Testis (tissue), 3 donors: ENCODE data around the gene CNPY4. TPM values are rescaled to one million over a fixed set of nuclear protein-coding genes. Genes with fewer than 3 reads are reported as not detected.

Experiments
- DNase-seq: peaks from one replicate; pipeline ENCODE4 v3.0.0-alpha.2; 2019
- H3K27ac ChIP-seq, 2 donors: fragments of 200-600 bp; sonication (generic); one replicate each; pipeline ENCODE4 v1.5.1; 2019
- H3K27me3 ChIP-seq: fragments of 200-600 bp; sonication (generic); one replicate; pipeline ENCODE4 v1.5.1; 2019
- H3K36me3 ChIP-seq: fragments of 200-600 bp; sonication (generic); one replicate; pipeline ENCODE4 v1.5.1; 2017; ENCODE audit warnings: low read depth; ENCODE audit errors: missing control alignments
- H3K4me1 ChIP-seq: fragments of 200-600 bp; sonication (generic); one replicate; pipeline ENCODE4 v1.5.1; 2019
- H3K4me3 ChIP-seq, 2 donors: fragments of 200-600 bp; sonication (generic); one replicate each; pipeline ENCODE4 v1.5.1; 2017 to 2019
- H3K9me3 ChIP-seq: fragments of 200-600 bp; sonication (generic); one replicate; pipeline ENCODE4 v1.5.1; 2017
- POLR2A ChIP-seq: fragments of 450-650 bp; IDR thresholded peaks from one replicate; pipeline ENCODE4 v1.6.1; 2017; ENCODE audit warnings: antibody characterized with exemption, mild to moderate bottlenecking, moderate library complexity
- WGBS, 2 donors: methylation state at CpG; one replicate each; pipeline ENCODE4 v1.1.5; 2018; 5-methylcytosine and 5-hydroxymethylcytosine counted together
- intact Hi-C: fragments of 100-400 bp; cut with DNase I; formaldehyde crosslinking; loops from one replicate; pipeline ENCODE4 v1.15.1; 2023; ENCODE audit warnings: low total_unique reads
- polyA plus RNA-seq: library from polyadenylated mRNA; stranded (reverse); fragments of 350-450 nt; fragmentation: Illumina TruSeq; extraction: RNeasy Lipid Tissue Mini Kit (QIAGEN cat#74804); gene quantifications from one replicate; pipeline ENCODE4 v1.2.3, GENCODE V29; 2014; ENCODE audit warnings: low read depth, low replicate concordance; ENCODE audit not compliant: insufficient read depth
- total RNA-seq, 2 donors: library from RNA; depleted of rRNA; stranded (reverse); fragments of >200 nt; gene quantifications; one replicate each; pipeline ENCODE4 v1.2.3, GENCODE V29; 2016
- TF ChIP-seq, protein P1 (sequence below), 3 experiments: fragments of 450-650 bp in 2 of 3; fragments of 200-600 bp in 1 of 3; sonication (generic) in 1 of 3; IDR thresholded peaks; one replicate each; pipeline ENCODE4 v1.5.1; 2016 to 2019; ENCODE audit warnings: antibody characterized with exemption in 3 of 3, mild to moderate bottlenecking in 2 of 3, moderate library complexity in 1 of 3

Gene CNPY4
- total and polyA plus RNA-seq, 3 donors from 2014 or later, result 14.3 to 22.2 (median 19.3) TPM

- intact Hi-C loops, result no loop called here
- Histone ChIP-seq H3K4me3 (peak overlapping the region; percentile 47 to 58), H3K36me3 (no peaks in the 10 kb centered on the region), H3K4me1 (peaks cover 15% of the 10 kb centered on the region), H3K27ac (peak overlapping the region; percentile 68 to 89), H3K27me3 (no peaks in the 10 kb centered on the region), H3K9me3 (no peaks in the 10 kb centered on the region)
- TF ChIP-seq, protein P1, sequence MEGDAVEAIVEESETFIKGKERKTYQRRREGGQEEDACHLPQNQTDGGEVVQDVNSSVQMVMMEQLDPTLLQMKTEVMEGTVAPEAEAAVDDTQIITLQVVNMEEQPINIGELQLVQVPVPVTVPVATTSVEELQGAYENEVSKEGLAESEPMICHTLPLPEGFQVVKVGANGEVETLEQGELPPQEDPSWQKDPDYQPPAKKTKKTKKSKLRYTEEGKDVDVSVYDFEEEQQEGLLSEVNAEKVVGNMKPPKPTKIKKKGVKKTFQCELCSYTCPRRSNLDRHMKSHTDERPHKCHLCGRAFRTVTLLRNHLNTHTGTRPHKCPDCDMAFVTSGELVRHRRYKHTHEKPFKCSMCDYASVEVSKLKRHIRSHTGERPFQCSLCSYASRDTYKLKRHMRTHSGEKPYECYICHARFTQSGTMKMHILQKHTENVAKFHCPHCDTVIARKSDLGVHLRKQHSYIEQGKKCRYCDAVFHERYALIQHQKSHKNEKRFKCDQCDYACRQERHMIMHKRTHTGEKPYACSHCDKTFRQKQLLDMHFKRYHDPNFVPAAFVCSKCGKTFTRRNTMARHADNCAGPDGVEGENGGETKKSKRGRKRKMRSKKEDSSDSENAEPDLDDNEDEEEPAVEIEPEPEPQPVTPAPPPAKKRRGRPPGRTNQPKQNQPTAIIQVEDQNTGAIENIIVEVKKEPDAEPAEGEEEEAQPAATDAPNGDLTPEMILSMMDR (IDR thresholded peaks at IDR 0.05), result no peak
- no peak for TF ChIP-seq POLR2A
- 20 to 34% methylated on average over 11 of the region's 11 CpGs for WGBS, 2 donors
- peak; percentile 45 for DNase-seq
Observed at GRCh38 chr7:100167912-100168323, 48.5 kb downstream of the CNPY4 start.

GRCh38 chr7:100169147-100169850 lies 49.9 kb downstream of the CNPY4 start:
- H3K4me1 ChIP-seq, result peaks cover 15% of the 10 kb centered on the region
- no peaks in the 10 kb centered on the region for H3K27me3 ChIP-seq
- H3K9me3 ChIP-seq, result no peaks in the 10 kb centered on the region
- intact Hi-C loops, result no loop called here
- H3K27ac ChIP-seq, result peak overlapping the region in 1 of 2 donors; percentile 89
- no peaks in the 10 kb centered on the region for H3K36me3 ChIP-seq
- DNase-seq, result no peak
- TF ChIP-seq, protein P1 (IDR thresholded peaks at IDR 0.05), result no peak
- TF ChIP-seq POLR2A, result no peak
- no peak overlapping the region for H3K4me3 ChIP-seq
- 83% methylated on average over 11 of the region's 11 CpGs for WGBS, 2 donors

DNA sequence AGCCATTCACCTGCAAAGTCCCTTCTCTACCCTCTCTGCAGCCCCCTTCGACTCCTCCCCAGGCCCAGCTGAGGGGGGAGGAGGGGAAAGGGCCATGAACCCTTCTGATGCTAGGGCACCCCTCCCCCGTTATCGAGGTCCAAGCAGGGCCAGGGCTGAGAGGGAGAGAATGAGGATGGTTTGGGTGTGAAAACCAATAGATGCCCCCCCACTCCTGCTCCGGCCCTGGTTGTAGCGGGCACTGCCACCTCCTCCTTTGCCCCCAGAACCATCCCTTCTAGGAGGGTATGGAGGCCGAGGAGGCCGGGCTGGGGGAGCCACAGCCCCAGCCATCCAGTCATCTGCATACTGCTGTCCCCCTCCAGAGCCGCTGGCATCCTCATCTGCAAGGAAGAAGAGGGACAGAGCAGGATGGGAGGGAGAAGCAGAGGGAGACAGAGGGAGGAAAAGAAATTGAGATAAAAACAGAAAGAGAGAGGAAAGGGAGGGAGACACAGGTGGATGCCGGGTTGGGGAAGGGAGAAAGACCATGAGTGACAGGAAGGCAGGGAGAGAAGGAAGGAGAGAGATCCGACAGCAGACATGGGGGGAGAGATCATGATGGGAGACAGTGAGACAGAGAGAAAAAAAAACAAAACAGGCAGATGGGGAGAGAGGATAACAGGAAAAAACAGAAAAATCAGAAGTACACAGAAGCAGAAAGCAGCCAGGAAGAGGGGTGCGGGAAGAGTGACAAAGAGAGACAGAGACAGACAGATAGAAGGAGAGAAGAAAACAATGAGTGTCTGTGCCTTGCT lies 50.9 kb downstream of the CNPY4 start:
- Histone ChIP-seq H3K27me3 (no peaks in the 10 kb centered on the region), H3K4me1 (peaks cover 15% of the 10 kb centered on the region), H3K9me3 (no peaks in the 10 kb centered on the region), H3K4me3 (no peak overlapping the region), H3K27ac (no peak overlapping the region), H3K36me3 (no peaks in the 10 kb centered on the region)
- WGBS, 2 donors, result 64 to 69% methylated on average over 11 of the region's 11 CpGs
- TF ChIP-seq POLR2A, result no peak
- TF ChIP-seq, protein P1 (IDR thresholded peaks at IDR 0.05), result no peak
- DNase-seq, result no peak
- intact Hi-C loops, result no loop called here

- no peak for TF ChIP-seq POLR2A
- TF ChIP-seq, protein P1 (IDR thresholded peaks at IDR 0.05), result no peak
- intact Hi-C loops, result no loop called here
- Histone ChIP-seq H3K36me3 (no peaks in the 10 kb centered on the region), H3K9me3 (no peaks in the 10 kb centered on the region), H3K27ac (no peak overlapping the region), H3K4me1 (peaks cover 15% of the 10 kb centered on the region), H3K27me3 (no peaks in the 10 kb centered on the region), H3K4me3 (peak overlapping the region; percentile 51 to 56)
- WGBS, 2 donors, result 14 to 43% methylated on average over 6 to 19 of the region's 61 CpGs
- DNase-seq, result peak; percentile 33
Observed at GRCh38 chr7:100171087-100171681, 51.8 kb downstream of the CNPY4 start.
